Lung (tissue), 12 donors: Measurements from ENCODE around the gene TEKT4. TPM values are rescaled to one million over a fixed set of nuclear protein-coding genes. Genes with fewer than 3 reads are reported as not detected.
"Not testable (repeated sequence)": the region's sequence is repeated elsewhere in the genome, so short reads cannot be mapped to it uniquely, and the experiment has no call there.

Source experiments
- ATAC-seq: fragments of 200-7000 bp; cut with Tn5 transposase; one replicate; pipeline ENCODE4 v1.9.1; 2020; ENCODE audit warnings: moderate number of reproducible peaks; ENCODE audit not compliant: insufficient read depth, low FRiP score
- DNase-seq, 3 donors: peaks; one replicate each; pipeline ENCODE4 v3.0.0-alpha.2; 2013 to 2017
- H3K27ac ChIP-seq, 2 donors: one replicate each; pipeline ENCODE4 v1.5.1; 2013; ENCODE audit warnings: mild to moderate bottlenecking in 2 of 2, moderate library complexity in 2 of 2, control low read depth in 1 of 2, inconsistent platforms in 1 of 2, low read depth in 1 of 2, low read length in 1 of 2
- H3K27me3 ChIP-seq, 3 donors: one replicate each; pipeline ENCODE4 v1.5.1; 2013; ENCODE audit warnings: low read length in 2 of 3; ENCODE audit not compliant: control insufficient read depth in 3 of 3, insufficient read depth in 3 of 3
- H3K36me3 ChIP-seq, 4 donors: one replicate each; pipeline ENCODE4 v1.5.1; 2013; ENCODE audit warnings: low read length in 4 of 4, mild to moderate bottlenecking in 1 of 4, moderate library complexity in 1 of 4; ENCODE audit not compliant: control insufficient read depth in 4 of 4, insufficient read depth in 4 of 4
- H3K4me1 ChIP-seq, 5 donors: one replicate each; pipeline ENCODE4 v1.5.1; 2013; ENCODE audit warnings: low read length in 5 of 5, mild to moderate bottlenecking in 2 of 5, moderate library complexity in 1 of 5; ENCODE audit not compliant: control insufficient read depth in 5 of 5, insufficient read depth in 5 of 5
- H3K4me3 ChIP-seq: one replicate; pipeline ENCODE4 v1.5.1; 2013; ENCODE audit warnings: mild to moderate bottlenecking, control low read depth, moderate library complexity
- H3K9ac ChIP-seq, 2 donors: one replicate each; pipeline ENCODE4 v1.5.1; 2013; ENCODE audit warnings: low read length in 2 of 2, control low read depth in 1 of 2; ENCODE audit not compliant: insufficient read depth in 1 of 2
- H3K9me3 ChIP-seq, 4 donors: one replicate each; pipeline ENCODE4 v1.5.1; 2013; ENCODE audit warnings: low read length in 3 of 4, mild to moderate bottlenecking in 1 of 4, moderate library complexity in 1 of 4; ENCODE audit not compliant: control insufficient read depth in 4 of 4, insufficient read depth in 3 of 4
- CTCF ChIP-seq: IDR thresholded peaks from 2 replicates; pipeline ENCODE4 v1.5.1; 2012; ENCODE audit warnings: mild to moderate bottlenecking; ENCODE audit errors: control extremely low read depth, extremely low read depth
- WGBS, 2 donors: extraction: QIAGEN DNeasy Blood & Tissue Kit; methylation state at CpG; one replicate each; pipeline ENCODE4 v1.1.7; 2013; 5-methylcytosine and 5-hydroxymethylcytosine counted together
- polyA plus RNA-seq, 2 donors: library from polyadenylated mRNA; stranded (reverse); fragments of 200-250 nt; gene quantifications; one replicate each; pipeline ENCODE4 v1.2.1, GENCODE V29; 2013
- total RNA-seq, 2 donors: library from RNA; depleted of rRNA in 1 of 2; stranded (reverse); fragments of >200 nt in 1 of 2; gene quantifications; one replicate each; pipeline ENCODE4 v1.2.1, GENCODE V29; 2014 to 2021
- donor health status: control.
- donor health status: control.
- donor health status: Bipolar disorder and iron deficiency.
- donor health status: healthy.
- donor health status: DM: yes; HTN: yes; CAD: no.

Gene TEKT4
- total and polyA plus RNA-seq, 4 donors, result 0.96 to 7.7 (median 3.7) TPM

DNA sequence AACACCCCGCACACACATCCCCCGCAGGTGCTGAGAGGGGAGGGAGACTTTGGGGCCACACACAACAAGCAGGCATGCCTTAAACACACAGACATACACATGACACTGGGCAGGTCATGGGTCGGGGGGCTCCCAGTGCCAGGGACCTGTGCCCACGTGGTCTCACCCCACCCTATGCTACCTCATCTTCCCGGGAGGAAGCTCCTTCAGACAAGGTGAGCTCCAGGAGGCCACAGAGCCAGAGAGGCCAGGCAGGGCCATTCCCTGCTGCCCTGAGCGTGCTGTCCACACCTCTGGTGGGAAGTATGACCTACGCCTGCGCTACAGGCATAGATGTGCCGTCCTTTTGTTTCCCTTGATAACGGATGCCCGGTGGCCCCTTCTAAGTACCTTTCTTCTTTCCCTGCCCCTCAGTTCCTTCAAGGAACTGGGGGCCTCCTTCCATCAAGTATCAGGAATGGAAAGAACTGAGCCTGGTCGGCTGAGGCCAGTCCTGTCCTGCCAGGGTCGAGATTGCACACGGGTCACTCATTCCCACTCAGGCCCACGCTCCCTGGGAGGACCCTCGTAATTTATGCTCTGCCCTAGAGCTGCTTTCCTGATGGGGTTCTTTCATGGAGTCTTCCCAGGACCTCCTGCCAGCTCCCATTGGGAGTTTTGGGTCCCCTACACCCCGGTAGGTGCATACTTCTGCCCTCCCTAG, 4.7 kb downstream of the TEKT4 start:
- Histone ChIP-seq H3K36me3 (no peaks in the 10 kb centered on the region), H3K27me3 (peaks cover 0 to 4% (median 2%) of the 10 kb centered on the region in 3 donors), H3K4me1 (peaks cover 0 to 5% (median 4%) of the 10 kb centered on the region in 5 donors), H3K9ac (no peak overlapping the region), H3K27ac (no peak overlapping the region), H3K4me3 (no peak overlapping the region), H3K9me3 (peaks cover 0 to 3% (median 0%) of the 10 kb centered on the region in 4 donors)
- WGBS, 2 donors, result 78 to 80% methylated on average over 17 of the region's 17 CpGs
- TF ChIP-seq CTCF, result no peak
- no peak for ATAC-seq
- DNase-seq, result no peak

DNA sequence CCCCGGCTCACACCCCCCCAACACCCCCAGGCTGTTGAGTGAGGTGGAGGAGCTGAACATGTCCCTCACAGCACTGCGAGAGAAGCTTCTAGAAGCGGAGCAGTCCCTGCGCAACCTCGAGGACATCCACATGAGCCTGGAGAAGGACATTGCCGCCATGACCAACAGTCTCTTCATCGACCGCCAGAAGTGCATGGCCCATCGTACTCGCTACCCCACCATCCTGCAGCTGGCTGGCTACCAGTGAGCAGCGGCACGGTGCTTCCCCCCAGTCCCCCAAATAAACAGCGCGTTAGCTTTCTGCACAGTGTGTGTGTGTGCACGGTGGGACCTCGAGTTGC, 5.3 kb downstream of the TEKT4 start:
- Histone ChIP-seq H3K4me1 (peaks cover 0 to 4% (median under 1%) of the 10 kb centered on the region in 5 donors), H3K27me3 (peaks cover 0 to 4% (median 2%) of the 10 kb centered on the region in 3 donors), H3K36me3 (no peaks in the 10 kb centered on the region), H3K9ac (no peak overlapping the region), H3K4me3 (no peak overlapping the region), H3K9me3 (peaks cover 0 to 3% (median 0%) of the 10 kb centered on the region in 4 donors), H3K27ac (no peak overlapping the region)
- no peak for ATAC-seq
- no peak for TF ChIP-seq CTCF
- no peak for DNase-seq
- 81 to 88% methylated on average over 16 of the region's 16 CpGs for WGBS, 2 donors

DNA sequence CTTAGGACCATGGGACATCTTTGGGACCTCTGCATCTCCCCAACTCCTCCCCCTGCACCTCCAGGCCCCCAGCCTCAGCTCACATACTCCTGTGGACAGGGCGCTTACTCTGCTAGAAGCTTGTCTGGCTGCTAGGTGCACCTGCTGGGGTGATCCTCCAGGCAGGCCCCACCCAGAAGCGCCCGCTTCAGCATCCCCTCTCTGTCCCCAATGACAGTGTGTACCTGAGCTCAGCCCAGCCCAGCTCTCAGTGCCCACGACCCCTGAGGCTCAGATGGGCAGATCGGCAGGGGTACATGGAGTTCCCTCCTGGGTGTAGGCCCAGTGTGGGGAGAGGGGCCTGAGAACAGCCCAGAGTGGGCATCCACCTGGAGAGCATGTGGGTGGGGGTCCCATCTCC, 5.9 kb downstream of the TEKT4 start:
- Histone ChIP-seq H3K27me3 (no peaks in the 10 kb centered on the region), H3K4me3 (no peak overlapping the region), H3K4me1 (peaks cover 0 to 4% (median 0%) of the 10 kb centered on the region in 5 donors), H3K9me3 (peaks cover 0 to under 1% (median 0%) of the 10 kb centered on the region in 4 donors), H3K36me3 (no peaks in the 10 kb centered on the region), H3K27ac (no peak overlapping the region), H3K9ac (no peak overlapping the region)
- no peak for ATAC-seq
- TF ChIP-seq CTCF, result no peak
- 87 to 93% methylated on average over 5 of the region's 5 CpGs for WGBS, 2 donors
- no peak for DNase-seq

GRCh38 chr2:94878575-94878974, 7.3 kb downstream of the TEKT4 start:
- H3K4me3 ChIP-seq, H3K27me3 ChIP-seq, H3K36me3 ChIP-seq, H3K27ac ChIP-seq, DNase-seq, H3K4me1 ChIP-seq, H3K9ac ChIP-seq, ATAC-seq, H3K9me3 ChIP-seq: not testable (repeated sequence)
- WGBS, 2 donors, result 80 to 93% methylated on average over 7 of the region's 7 CpGs
